Ovary (tissue), 9 donors: ENCODE data around the gene KRTAP10-2. TPM values are rescaled to one million over a fixed set of nuclear protein-coding genes. Genes with fewer than 3 reads are reported as not detected.
"Not testable (repeated sequence)": the region's sequence is repeated elsewhere in the genome, so short reads cannot be mapped to it uniquely, and the experiment has no call there.

Experiments
- DNase-seq, 5 donors: peaks; one replicate each; pipeline ENCODE4 v3.0.0-alpha.2; 2019 to 2020
- H3K27ac ChIP-seq, 2 donors: fragments of 200-600 bp; one replicate each; pipeline versions ENCODE4 v1.5.1 to v1.8.0; 2019 to 2022
- H3K27me3 ChIP-seq: fragments of 200-600 bp; one replicate; pipeline ENCODE4 v1.8.0; 2022
- H3K36me3 ChIP-seq: fragments of 200-600 bp; sonication (generic); one replicate; pipeline ENCODE4 v1.5.1; 2019
- H3K4me1 ChIP-seq: one replicate; pipeline ENCODE4 v1.8.1; 2013; ENCODE audit warnings: mild to moderate bottlenecking, moderate library complexity; ENCODE audit not compliant: insufficient read depth
- H3K4me3 ChIP-seq: fragments of 200-600 bp; sonication (generic); one replicate; pipeline ENCODE4 v1.5.1; 2017
- H3K9me3 ChIP-seq, 2 donors: fragments of 200-600 bp in 1 of 2; sonication (generic) in 1 of 2; one replicate each; pipeline versions ENCODE4 v1.5.1 to v1.8.1; 2013 to 2019; ENCODE audit warnings: mild to moderate bottlenecking in 1 of 2, moderate library complexity in 1 of 2
- CTCF ChIP-seq, 3 donors: fragments of 450-650 bp in 2 of 3; fragments of 200-600 bp in 1 of 3; IDR thresholded peaks; one replicate each; pipeline versions ENCODE4 v1.5.1 to v1.8.0; 2016 to 2022; ENCODE audit warnings: antibody characterized with exemption in 3 of 3, mild to moderate bottlenecking in 1 of 3
- EP300 ChIP-seq: sonication (generic); formaldehyde crosslinking; IDR thresholded peaks from one replicate; pipeline ENCODE4 v1.6.1; 2017; ENCODE audit warnings: antibody characterized with exemption
- POLR2A ChIP-seq: fragments of 450-650 bp; IDR thresholded peaks from one replicate; pipeline ENCODE4 v1.6.1; 2017; ENCODE audit warnings: antibody characterized with exemption, mild to moderate bottlenecking, moderate library complexity
- WGBS, 3 donors: extraction: QIAGEN DNeasy Blood & Tissue Kit in 1 of 3; methylation state at CpG; one replicate each; pipeline versions ENCODE4 v1.1.5 to v1.1.7; 2013 to 2017; 5-methylcytosine and 5-hydroxymethylcytosine counted together
- intact Hi-C, 4 donors: fragments of 100-400 bp; cut with DNase I; formaldehyde crosslinking; loops; one replicate each; pipeline versions ENCODE4 v1.11.0 to v1.15.1; 2022 to 2023
- polyA plus RNA-seq, 2 donors: library from polyadenylated mRNA; stranded (reverse); fragments of 200-250 nt in 1 of 2; fragments of 350-450 nt in 1 of 2; fragmentation: Illumina TruSeq in 1 of 2; extraction: RNeasy Lipid Tissue Mini Kit (QIAGEN cat#74804) in 1 of 2; gene quantifications; one replicate each; pipeline ENCODE4 v1.2.3, GENCODE V29; 2013 to 2014
- total RNA-seq, 7 donors: library from RNA; depleted of rRNA in 2 of 7; stranded (reverse); fragments of >200 nt in 2 of 7; fragmentation: NEBNext Ultra II Directional in 3 of 7; extraction: Animal tissue kit (Norgen Biotek cat#: 25700) in 3 of 7; gene quantifications; one replicate each; pipeline versions ENCODE4 v1.1.0 to v1.2.4, GENCODE V29; 2016 to 2023
- donor health status: DM: no; HTN: no; CAD: no; lungs with moderate emphysema.
- donor health status: DM: no; HTN: no; CAD: no.
- donor health status: Bipolar disorder and iron deficiency.
- donor health status: DM: yes; HTN: yes; CAD: no.
- donor health status: DM: no; HTN: no; CAD: no.
- donor health status: DM: yes; HTN: yes; CAD: no.

The KRTAP10-2 gene
- total and polyA plus RNA-seq, 9 donors: not detected

GRCh38 chr21:44593598-44594405 is 42.5 kb upstream of the KRTAP10-2 start:
- no peak overlapping the region for H3K27ac ChIP-seq
- TF ChIP-seq EP300 (no peak), CTCF (IDR thresholded peaks at IDR 0.05) (no peak), POLR2A (no peak)
- intact Hi-C loops: no loop called here
- 30 to 39% (median 38%) methylated on average over 20 of the region's 20 CpGs for WGBS, 3 donors
- no peaks in the 10 kb centered on the region for H3K4me1 ChIP-seq
- H3K9me3 ChIP-seq: no peaks in the 10 kb centered on the region
- no peaks in the 10 kb centered on the region for H3K36me3 ChIP-seq
- H3K27me3 ChIP-seq: no peaks in the 10 kb centered on the region
- no peak overlapping the region for H3K4me3 ChIP-seq
- DNase-seq: no peak

- no peak for TF ChIP-seq EP300
- no peak for TF ChIP-seq POLR2A
- no peak for TF ChIP-seq CTCF (IDR thresholded peaks at IDR 0.05)
- Histone ChIP-seq H3K27me3 (no peaks in the 10 kb centered on the region), H3K27ac (no peak within 1 kb of the TSS), H3K4me1 (no peaks in the 10 kb centered on the region), H3K9me3 (no peaks in the 10 kb centered on the region), H3K36me3 (no peaks in the 10 kb centered on the region), H3K4me3 (no peak within 1 kb of the TSS)
- intact Hi-C loops: no loop called here
- no peak for DNase-seq
- 44 to 60% (median 50%) methylated on average over 33 of the region's 33 CpGs for WGBS, 3 donors
These were observed 41.4 kb upstream of the KRTAP10-2 start, which contains the start of gene KRTAP10-6 for GRCh38 chr21:44592446-44593311. KRTAP10-6 (minus strand) TSS chr21:44592505; CDS start chr21:44592484, 21 bp downstream.

GRCh38 chr21:44591801-44592130 is 40.5 kb upstream of the KRTAP10-2 start:
- 36 to 63% (median 44%) methylated on average over 3 to 4 of the region's 4 CpGs for WGBS, 3 donors
- DNase-seq, H3K4me3 ChIP-seq: not testable (repeated sequence)

GRCh38 chr21:44590897-44591800 is 39.8 kb upstream of the KRTAP10-2 start:
- 42 to 59% (median 56%) methylated on average over 11 to 18 of the region's 19 CpGs for WGBS, 3 donors
- intact Hi-C loops: loop anchor here in 1 of 4 donors (2.0 kb wide), 1 partner anchor 48 kb away; no protein-coding TSS in a partner anchor
- H3K9me3 ChIP-seq, H3K4me1 ChIP-seq, H3K36me3 ChIP-seq, H3K27ac ChIP-seq, DNase-seq, H3K27me3 ChIP-seq, H3K4me3 ChIP-seq: not testable (repeated sequence)

More at GRCh38 chr21:44591801-44592130, 40.5 kb upstream of the KRTAP10-2 start:
- H3K36me3 ChIP-seq, H3K27me3 ChIP-seq, H3K9me3 ChIP-seq, H3K4me1 ChIP-seq, H3K27ac ChIP-seq: not testable (repeated sequence)
- intact Hi-C loops: loop anchor here in 1 of 4 donors (2.0 kb wide), 1 partner anchor 47 kb away; no protein-coding TSS in a partner anchor

- TF ChIP-seq POLR2A (no peak), CTCF (IDR thresholded peaks at IDR 0.05) (no peak), EP300 (no peak)
- no peak for DNase-seq
- Histone ChIP-seq H3K27me3 (no peaks in the 10 kb centered on the region), H3K36me3 (no peaks in the 10 kb centered on the region), H3K27ac (no peak overlapping the region), H3K9me3 (no peaks in the 10 kb centered on the region), H3K4me3 (no peak overlapping the region), H3K4me1 (no peaks in the 10 kb centered on the region)
- WGBS, 3 donors: 62 to 85% (median 77%) methylated on average over 9 to 10 of the region's 10 CpGs
- intact Hi-C loops: loop anchor here in 1 of 4 donors (2.0 kb wide), 1 partner anchor 48 kb away; no protein-coding TSS in a partner anchor
These were observed 39.0 kb upstream of the KRTAP10-2 start for GRCh38 chr21:44590311-44590721.
